GM18517 (cell line): Measurements from ENCODE around the gene FAXDC2.
"Not testable (repeated sequence)": the region's sequence is repeated elsewhere in the genome, so short reads cannot be mapped to it uniquely, and the experiment has no call there.

Experiments
- ATAC-seq: cut with Tn5 transposase; IDR thresholded peaks from one replicate; pipeline ENCODE4 v1.9.1; 2021; ENCODE audit warnings: mild to moderate bottlenecking, moderate library complexity; ENCODE audit not compliant: unreplicated experiment

FAXDC2 gene

DNA sequence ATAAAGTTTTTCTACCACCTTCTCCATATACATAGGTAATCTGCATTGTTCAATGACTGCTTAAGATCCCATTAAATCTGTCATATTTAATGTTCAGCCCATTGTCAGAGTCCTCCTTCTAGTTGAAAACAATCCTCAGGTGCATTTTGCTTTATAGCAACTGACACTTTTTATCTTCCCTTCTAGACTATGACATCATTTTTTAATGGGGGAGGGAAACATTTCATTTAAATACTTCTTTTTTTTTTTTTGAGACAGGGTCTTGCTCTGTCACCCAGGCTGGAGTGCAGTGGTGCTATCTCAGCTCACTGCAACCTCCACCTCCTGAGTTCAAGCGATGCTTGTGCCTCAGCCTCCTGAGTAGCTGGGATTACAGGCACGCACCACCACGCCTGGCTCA lies 17.6 kb downstream of the FAXDC2 start:
- not testable (repeated sequence) for ATAC-seq

DNA sequence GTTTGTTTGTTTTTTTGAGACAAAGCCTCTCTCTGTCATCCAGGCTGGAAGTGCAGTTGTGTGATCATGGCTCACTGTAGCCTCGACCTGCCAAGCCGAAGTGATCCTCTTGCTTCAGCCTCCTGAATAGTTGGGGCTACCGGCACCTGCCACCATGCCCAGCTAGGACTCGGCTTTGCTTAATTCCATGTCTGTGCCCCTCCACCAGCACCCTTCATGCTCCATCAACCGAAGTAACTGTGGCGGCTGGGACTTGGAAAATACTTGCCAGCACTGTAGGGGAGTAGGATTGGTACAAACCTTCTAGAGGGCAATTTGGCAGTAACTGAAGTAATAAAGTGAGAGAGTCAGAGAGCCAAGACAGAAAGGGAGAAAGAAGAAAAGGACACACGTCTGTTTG lies 19.0 kb downstream of the FAXDC2 start:
- ATAC-seq = no peak

DNA sequence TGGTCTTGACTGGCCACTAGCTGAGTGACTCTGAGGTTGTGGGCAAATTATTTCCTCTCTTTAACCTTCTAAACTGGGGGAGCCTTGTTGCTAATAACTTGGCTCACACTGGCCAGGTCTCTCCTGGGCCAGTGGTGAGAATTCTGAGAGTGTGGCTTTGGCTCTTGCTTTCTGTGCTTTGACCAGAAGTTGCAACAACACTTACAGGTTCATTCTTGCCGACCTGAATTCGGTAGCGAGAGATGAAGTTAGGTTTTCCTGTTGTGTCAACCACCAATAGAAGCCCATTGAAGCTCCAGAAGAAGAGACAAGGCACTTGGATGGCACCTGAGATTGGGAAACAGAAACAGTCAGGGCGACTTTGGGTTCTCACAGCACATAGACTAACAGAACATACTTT lies 19.8 kb downstream of the FAXDC2 start:
- ATAC-seq = no peak

GRCh38 chr5:154830219-154830595 lies 20.2 kb downstream of the FAXDC2 start:
- no peak for ATAC-seq

GRCh38 chr5:154829589-154830218 lies 20.7 kb downstream of the FAXDC2 start:
- ATAC-seq = no peak

GRCh38 chr5:154829181-154829588 lies 21.2 kb downstream of the FAXDC2 start:
- no peak for ATAC-seq

DNA sequence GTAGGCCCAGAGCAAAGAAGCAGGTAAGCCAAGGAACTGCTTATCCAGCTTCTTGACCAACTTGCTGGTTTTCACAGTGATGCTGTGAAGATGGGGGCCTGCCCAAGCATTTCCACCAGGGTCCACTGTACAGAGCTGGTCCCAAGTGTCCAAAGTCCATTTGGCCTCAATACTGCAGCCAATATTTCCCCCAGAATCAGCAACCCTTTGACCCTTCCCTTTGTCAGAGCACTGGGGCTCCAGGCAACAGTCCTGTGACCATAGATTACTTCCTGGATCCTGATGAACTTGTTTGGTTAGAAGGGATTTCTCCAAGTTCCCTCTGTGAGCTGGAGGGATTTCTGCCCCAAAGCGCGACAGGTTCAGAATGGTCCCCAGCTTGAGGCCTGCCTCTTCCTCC lies 26.3 kb downstream of the FAXDC2 start:
- no peak for ATAC-seq

DNA sequence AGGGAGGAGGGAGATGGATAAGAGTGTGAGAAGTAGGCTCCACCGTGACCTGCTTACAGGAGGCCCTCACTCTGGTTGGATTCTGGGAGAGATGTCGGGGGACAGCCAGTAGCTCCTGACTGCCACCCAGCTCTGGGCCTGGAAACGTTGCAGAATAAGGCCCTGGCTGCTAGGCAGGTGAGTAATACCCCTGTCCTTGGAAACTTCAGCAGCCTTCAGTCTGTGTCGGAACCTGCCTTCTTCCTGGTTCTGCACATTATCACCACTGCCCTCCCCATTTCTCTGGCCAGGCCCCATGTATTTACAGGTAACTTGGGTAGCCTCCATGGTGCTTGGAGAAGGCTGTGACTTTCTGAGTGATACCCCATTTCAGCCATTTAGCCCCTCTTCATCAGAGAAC lies 26.8 kb downstream of the FAXDC2 start:
- no peak for ATAC-seq

DNA sequence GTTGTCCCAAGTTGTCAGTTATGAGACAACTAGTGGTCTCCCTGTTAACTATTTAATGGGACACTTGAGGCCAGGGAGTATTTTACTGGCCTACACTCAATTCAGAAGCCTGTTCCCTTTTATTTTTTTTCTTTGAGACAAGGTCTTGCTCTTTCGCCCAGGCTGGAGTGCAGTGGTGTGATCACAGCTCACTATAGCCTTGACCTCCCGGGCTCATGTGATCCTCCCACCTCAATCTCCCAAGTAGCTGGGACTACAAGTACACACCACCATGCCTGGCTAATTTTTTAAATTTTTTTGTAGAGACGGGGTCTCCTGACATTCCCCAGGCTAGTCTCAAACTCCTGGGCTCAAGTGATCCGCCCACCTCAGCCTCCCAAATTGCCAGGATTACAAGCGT lies 27.5 kb downstream of the FAXDC2 start:
- ATAC-seq = not testable (repeated sequence)

- ATAC-seq = no peak
Observed at GRCh38 chr5:154820383-154820782, 30.0 kb downstream of the FAXDC2 start.

DNA sequence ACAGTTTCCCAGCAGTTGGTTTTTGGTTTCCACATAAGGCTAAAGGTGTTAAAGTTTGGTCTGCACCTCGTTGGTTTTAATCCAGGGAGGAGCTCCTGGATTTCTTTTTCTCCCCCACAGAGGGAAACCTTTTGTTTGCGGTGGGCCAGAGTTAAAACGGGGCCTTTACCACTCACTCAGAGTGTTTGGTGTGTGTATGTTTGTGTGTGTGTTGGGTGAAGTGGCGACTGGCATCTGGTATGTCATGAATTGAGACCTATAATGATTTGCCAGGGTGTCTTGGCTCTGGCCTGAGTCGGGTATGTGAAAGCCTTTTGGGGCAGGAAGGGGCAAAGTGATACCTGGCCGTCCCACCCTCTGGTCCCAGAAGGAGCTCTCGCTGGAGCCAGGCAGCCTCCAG lies 30.9 kb downstream of the FAXDC2 start:
- no peak for ATAC-seq

DNA sequence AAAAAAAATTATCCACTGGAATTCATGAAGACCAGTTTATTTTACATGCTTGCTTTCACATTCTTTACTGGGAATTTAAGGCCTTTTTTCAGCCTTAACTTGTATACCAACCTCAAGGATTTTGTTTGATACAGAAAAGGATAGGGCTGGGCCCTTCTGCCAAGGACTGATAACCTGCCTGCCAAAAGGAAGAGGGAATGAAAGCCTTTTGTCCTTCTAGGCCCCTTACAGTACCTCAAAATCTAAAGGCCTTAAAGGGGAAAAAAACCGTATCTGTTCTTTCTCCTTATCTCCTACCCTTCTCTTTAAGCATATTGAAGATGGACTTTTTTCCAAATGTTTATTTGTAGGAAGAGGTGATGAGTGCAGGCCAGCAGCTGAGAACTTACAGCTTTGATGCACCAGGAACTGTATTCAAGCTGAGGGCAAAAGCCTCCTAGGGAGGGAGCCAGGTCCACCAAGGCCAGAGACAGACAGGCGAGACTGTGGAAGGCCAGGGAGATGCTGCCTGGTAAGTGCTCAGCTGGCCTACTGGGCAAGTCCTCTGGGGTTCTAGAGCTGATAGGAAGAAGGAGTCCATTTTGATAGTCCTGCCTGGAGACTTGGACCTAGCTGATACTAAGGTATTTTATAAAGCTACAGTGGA lies 31.8 kb downstream of the FAXDC2 start:
- no peak for ATAC-seq

DNA sequence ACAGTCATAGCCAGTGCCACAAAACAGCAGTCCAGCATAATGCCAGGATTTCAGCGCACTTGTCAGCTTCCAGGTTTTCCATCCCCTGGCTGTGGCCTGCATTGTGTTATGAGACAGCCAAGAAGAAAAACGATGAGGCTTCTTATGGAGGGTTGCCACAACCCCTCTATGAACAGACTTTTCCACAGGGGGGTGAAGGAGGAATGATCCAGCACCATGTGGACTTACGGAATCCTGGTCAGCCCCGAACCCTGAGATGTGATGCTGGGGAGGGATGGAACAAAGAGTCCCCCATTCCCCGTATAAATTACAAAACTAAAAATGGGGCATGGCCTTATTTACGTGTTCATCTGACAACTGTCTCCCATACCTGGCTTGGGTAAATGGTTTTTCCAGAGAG lies 32.6 kb downstream of the FAXDC2 start:
- ATAC-seq = no peak

GRCh38 chr5:154816891-154817492 lies 33.4 kb downstream of the FAXDC2 start:
- no peak for ATAC-seq

DNA sequence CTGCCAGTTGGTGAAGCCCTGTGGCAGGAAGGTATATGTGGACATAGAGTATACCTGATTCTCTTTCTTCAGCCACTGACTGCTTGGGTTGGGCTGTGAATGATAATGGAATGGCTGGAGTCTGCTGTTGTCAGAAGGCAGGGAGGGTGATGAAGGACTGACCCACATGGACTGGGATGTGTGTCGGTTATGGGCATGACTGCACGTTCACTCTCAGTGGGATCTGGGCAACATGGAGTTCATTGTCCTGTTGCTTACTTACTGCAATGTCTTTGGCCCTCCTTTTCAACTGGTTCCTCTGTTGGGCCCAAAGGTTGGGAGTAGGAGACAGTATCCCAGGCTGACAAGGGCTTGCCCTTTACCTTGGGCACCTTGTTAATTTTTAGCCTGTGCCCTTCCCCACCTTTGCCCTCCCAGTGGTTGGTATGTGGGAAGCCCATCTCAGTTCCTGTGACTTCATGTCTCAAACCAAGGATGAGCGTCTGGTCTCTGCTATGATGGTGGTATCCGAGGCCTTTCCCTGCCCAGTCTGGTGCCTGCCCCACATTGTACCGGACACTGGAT lies 34.6 kb downstream of the FAXDC2 start:
- ATAC-seq = no peak

- no peak for ATAC-seq
Observed at GRCh38 chr5:154815025-154815424, 35.4 kb downstream of the FAXDC2 start.

DNA sequence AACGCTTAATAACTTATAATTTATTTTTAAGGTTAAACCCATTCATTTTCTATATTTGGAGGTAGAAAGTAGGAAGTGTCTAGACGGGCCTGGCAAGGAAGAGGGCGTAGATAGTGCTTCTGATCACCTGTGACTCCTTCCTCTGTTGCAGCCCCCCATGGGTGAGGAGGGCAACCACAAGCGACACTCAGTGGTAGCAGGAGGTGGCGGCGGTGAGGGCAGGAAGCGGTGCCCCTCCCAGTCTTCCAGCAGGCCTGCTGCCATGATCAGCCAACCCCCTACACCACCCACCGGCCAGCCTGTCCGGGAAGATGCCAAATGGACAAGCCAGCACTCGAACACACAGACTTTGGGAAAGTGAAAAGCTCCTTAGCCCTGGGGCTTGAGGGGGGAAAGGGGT lies 36.7 kb downstream of the FAXDC2 start:
- no peak for ATAC-seq

DNA sequence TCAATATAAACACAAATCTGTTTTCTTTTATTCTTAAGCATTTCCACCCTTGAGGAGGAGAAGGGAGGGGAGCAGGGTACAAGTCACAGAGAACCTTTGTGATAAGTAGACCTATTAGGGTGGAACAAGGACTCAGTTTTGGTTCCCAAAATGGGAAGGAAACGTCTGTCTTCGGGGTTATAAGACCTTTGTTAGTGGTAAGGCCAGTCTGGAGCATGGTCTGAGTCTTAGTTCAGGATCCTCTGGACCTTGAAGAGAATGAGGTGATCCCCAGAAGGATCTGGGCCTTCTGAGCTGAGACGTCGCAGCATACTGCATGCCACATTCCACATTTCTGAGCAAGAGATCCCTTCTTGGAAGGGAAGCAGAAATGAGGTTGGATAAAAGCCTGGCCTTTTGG lies 37.2 kb downstream of the FAXDC2 start:
- no peak for ATAC-seq

DNA sequence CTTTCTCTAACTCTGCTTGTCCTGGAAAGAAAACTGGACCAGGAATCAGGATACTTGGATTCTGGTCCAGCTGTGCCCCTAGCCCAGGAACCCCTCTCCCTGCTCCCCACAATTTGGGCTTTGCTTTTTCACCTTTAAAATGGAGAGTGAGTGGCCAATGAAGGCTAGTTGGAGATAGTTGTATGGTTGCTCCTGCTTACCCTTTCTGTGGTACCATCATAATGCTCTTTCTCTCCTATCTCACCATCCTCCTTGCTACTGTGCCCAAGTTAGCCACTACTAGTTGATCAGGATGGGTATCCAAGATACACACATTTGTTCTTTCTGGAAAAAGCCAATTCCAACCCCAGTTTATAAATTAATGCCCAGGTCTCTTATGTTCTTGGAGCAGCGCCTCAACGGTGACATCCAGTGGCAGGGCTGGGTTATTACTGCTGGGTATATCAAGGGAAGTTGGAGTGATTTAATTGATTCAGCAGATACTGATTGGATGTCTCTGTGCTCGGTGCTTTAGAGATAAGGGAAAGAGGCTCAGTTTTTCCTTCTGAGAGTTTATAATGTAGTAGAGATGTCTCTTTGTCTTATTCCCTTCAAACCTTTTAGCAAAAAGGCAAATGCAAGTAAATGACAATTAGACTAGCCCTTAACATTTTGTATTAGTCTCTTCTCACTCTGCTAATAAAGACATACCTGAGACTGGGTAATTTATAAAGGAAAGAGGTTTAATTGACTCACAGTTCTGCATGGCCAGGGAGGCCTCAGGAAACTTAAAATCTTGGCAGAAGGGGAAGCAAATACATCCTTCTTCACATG lies 38.5 kb downstream of the FAXDC2 start:
- ATAC-seq = peak; percentile 73

- no peak for ATAC-seq
Observed at GRCh38 chr5:154811239-154811638, 39.2 kb downstream of the FAXDC2 start.

- ATAC-seq = no peak
Observed at GRCh38 chr5:154806176-154806575, 44.2 kb downstream of the FAXDC2 start.
